K562 (cell line): ENCODE measurements around the gene CBLIF. TPM values are rescaled to one million over a fixed set of nuclear protein-coding genes. Genes with fewer than 3 reads are reported as not detected.

Experiments
- ARID1B ChIP-seq: fragments of 450-650 bp; IDR thresholded peaks from 2 replicates; pipeline ENCODE4 v1.6.1; 2016; ENCODE audit warnings: antibody characterized with exemption, mild to moderate bottlenecking, inconsistent platforms
- CREM ChIP-seq: IDR thresholded peaks from 2 replicates; pipeline ENCODE4 v1.6.1; 2014; ENCODE audit warnings: antibody characterized with exemption, low read depth
- DPF2 ChIP-seq: fragments of 450-650 bp; IDR thresholded peaks from 2 replicates; pipeline ENCODE4 v1.6.1; 2016
- JUN ChIP-seq, 2 experiments: sonication (generic) in 1 of 2; formaldehyde crosslinking in 1 of 2; IDR thresholded peaks; 2 replicates each; pipeline versions ENCODE4 v1.6.1 to v1.8.0; 2012 to 2022; ENCODE audit warnings: borderline replicate concordance in 2 of 2, mild to moderate bottlenecking in 2 of 2, improper control_type of control experiment in 1 of 2, low read depth in 1 of 2, low read length in 1 of 2, missing genetic modification reagents in 1 of 2
- MAFK ChIP-seq: IDR thresholded peaks from 2 replicates; pipeline ENCODE4 v1.6.1; 2011; ENCODE audit warnings: low read length, improper control_type of control experiment
- RBM15 ChIP-seq: fragments of 200-400 bp; formaldehyde crosslinking; IDR thresholded peaks from 2 replicates; pipeline ENCODE4 v1.6.1; 2018; ENCODE audit warnings: mild to moderate bottlenecking, low read length, moderate library complexity; ENCODE audit not compliant: insufficient read depth
- TEAD4 ChIP-seq, 2 experiments: sonication (generic) in 1 of 2; formaldehyde crosslinking in 1 of 2; IDR thresholded peaks; 2 replicates each; pipeline versions ENCODE4 v1.6.1 to v1.8.0; 2012 to 2022; ENCODE audit warnings: borderline replicate concordance in 1 of 2, inconsistent platforms in 1 of 2, low read length in 1 of 2, mild to moderate bottlenecking in 1 of 2, missing genetic modification reagents in 1 of 2
- ZBTB17 ChIP-seq: fragments of 450-650 bp; formaldehyde crosslinking; IDR thresholded peaks from 2 replicates; pipeline ENCODE4 v1.4.0; 2020; ENCODE audit warnings: mild to moderate bottlenecking
- ZBTB8A ChIP-seq: fragments of 450-650 bp; IDR thresholded peaks from 2 replicates; pipeline ENCODE4 v1.6.1; 2018; ENCODE audit warnings: mild to moderate bottlenecking, moderate library complexity; ENCODE audit not compliant: partially characterized antibody
- ZNF707 ChIP-seq: fragments of 250-450 bp; sonication (Bioruptor Pico); conservative IDR thresholded peaks from 2 replicates; pipeline ENCODE4 v1.8.0; 2022; ENCODE audit warnings: inconsistent platforms, mild to moderate bottlenecking, moderate library complexity
- polyA plus RNA-seq, 8 experiments: library from polyadenylated mRNA; depleted of rRNA in 4 of 8; stranded (reverse) in 5 of 8; unstranded in 3 of 8; fragments of >200 nt; fragmentation: Nextera tagmentation in 2 of 8; fragmentation: Illumina TruSeq in 1 of 8; extraction: Ambion mirVana in 2 of 8; extraction: Trizol in 1 of 8; gene quantifications; 2 replicates each; pipeline versions ENCODE4 v1.2.1 to v1.2.3, GENCODE V29; 2011 to 2014; ENCODE audit warnings: inconsistent platforms in 1 of 8, missing spikeins in 1 of 8
- total RNA-seq, 7 experiments: library from RNA; depleted of rRNA in 6 of 7; stranded (reverse); fragments of >200 nt in 6 of 7; fragmentation: Illumina TruSeq in 2 of 7; extraction: Trizol in 2 of 7; gene quantifications; 2 replicates each; pipeline versions ENCODE4 v1.2.1 to v1.2.3, GENCODE V29; 2011 to 2021; ENCODE audit warnings: low replicate concordance in 1 of 7
- TF ChIP-seq, protein P1 (sequence below): sonication (generic); formaldehyde crosslinking; IDR thresholded peaks from 2 replicates; pipeline ENCODE4 v1.8.1; 2023; ENCODE audit warnings: mild to moderate bottlenecking, missing genetic modification reagents
- TF ChIP-seq, protein P2 (sequence below): fragments of 250-450 bp; sonication (Bioruptor Pico); IDR thresholded peaks from 2 replicates; pipeline ENCODE4 v1.5.0; 2021; ENCODE audit warnings: mild to moderate bottlenecking, moderate library complexity
- TF ChIP-seq, protein P3 (sequence below): fragments of 250-450 bp; sonication (Bioruptor Pico); IDR thresholded peaks from 2 replicates; pipeline ENCODE4 v1.5.0; 2021; ENCODE audit warnings: mild to moderate bottlenecking, borderline replicate concordance
- TF ChIP-seq, protein P4 (sequence below): sonication (generic); formaldehyde crosslinking; IDR thresholded peaks from 2 replicates; pipeline ENCODE4 v1.8.0; 2023; ENCODE audit warnings: mild to moderate bottlenecking, missing genetic modification reagents

Gene CBLIF
- total and polyA plus RNA-seq, 9 of the 15 experiments (the other 6 are each of a cell fraction or from before 2014, with no cell fraction given): 0.07 to 0.83 (median 0.54) TPM

DNA sequence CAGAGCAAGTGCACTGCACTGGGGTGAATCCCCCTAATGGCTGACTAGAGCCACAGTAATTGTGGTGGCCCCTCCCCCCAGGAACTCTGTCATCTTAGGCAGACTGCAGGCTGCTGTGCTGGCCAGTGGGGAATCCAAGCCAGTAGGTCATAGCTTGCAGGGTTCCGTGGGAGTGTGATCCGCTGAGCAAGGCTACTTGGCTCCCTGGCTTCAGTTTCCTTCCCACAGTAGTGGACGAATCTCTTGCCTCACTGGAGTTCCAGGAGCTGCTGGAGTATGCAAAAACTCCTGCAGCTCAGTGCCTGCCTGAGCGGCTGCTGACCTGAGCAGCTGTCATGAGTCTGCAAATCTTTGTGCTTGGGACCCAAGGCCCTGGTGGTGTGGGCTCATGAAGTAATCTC lies 46.5 kb upstream of the CBLIF start (continued):
- peak; percentile 38; the same call in 1 of the 2 replicates for TF ChIP-seq ARID1B
- no peak for TF ChIP-seq JUN (IDR thresholded peaks at IDR 0.05; ENCODE audit: borderline replicate concordance, low read depth, low read length)
- no peak for TF ChIP-seq JUN (CRISPR knock-in tag; IDR thresholded peaks at IDR 0.05; ENCODE audit: borderline replicate concordance)
- TF ChIP-seq ZNF707 (CRISPR knock-in tag): no peak
- peak; percentile 31; the same call in 1 of the 2 replicates for TF ChIP-seq MAFK
- TF ChIP-seq, protein P1, sequence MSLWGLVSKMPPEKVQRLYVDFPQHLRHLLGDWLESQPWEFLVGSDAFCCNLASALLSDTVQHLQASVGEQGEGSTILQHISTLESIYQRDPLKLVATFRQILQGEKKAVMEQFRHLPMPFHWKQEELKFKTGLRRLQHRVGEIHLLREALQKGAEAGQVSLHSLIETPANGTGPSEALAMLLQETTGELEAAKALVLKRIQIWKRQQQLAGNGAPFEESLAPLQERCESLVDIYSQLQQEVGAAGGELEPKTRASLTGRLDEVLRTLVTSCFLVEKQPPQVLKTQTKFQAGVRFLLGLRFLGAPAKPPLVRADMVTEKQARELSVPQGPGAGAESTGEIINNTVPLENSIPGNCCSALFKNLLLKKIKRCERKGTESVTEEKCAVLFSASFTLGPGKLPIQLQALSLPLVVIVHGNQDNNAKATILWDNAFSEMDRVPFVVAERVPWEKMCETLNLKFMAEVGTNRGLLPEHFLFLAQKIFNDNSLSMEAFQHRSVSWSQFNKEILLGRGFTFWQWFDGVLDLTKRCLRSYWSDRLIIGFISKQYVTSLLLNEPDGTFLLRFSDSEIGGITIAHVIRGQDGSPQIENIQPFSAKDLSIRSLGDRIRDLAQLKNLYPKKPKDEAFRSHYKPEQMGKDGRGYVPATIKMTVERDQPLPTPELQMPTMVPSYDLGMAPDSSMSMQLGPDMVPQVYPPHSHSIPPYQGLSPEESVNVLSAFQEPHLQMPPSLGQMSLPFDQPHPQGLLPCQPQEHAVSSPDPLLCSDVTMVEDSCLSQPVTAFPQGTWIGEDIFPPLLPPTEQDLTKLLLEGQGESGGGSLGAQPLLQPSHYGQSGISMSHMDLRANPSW (CRISPR knock-in tag): no peak
- TF ChIP-seq ZBTB8A: no peak
- TF ChIP-seq, protein P2, sequence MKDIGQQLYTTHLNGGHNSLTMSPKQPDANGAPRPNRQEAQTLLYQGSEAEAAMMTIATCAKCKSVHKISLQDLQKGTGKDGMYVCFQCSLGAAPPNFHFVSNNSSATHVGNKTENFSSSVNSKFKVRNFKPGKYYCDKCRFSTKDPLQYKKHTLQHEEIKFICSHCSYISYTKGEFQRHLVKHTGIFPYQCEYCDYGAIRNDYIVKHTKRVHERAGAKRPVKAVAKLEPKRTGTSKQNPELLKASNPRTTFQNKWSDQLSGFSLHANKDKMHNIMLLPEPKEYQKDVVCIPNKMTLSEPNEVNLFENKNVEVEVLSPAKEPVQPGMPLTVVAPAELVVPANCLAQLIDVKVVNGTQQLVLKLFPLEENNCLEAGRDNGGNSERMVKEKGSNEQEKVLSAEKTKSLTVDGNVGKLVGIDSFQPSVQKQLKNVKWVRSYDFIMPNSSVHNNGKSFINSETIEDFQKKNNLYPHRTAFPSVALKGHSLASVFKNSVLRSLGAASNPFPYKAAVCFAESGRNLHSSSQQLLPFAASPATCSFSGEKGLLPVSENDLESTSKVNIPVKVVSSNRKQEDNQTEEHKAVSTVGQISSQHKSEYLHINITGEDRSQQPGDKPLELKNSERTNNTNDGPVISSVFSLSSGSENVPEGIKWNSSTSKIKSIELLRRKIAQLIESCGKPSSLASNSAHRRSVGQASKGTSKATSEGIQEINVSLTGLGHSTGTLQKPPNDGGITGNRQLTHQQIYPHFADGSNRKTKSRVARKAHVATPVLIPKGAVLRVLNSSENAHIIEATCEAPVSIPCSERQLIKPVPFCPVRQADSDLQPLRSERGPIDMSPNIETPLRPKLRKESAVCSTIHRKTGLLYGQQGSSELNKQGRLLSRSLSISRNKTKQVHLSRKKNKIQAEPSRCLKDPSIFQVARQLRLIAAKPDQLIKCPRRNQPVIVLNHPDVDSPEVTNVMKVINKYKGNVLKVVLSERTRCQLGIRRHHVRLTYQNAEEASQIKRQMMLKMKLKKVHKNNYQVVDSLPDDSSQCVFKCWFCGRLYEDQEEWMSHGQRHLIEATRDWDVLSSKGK (CRISPR knock-in tag): no peak
- TF ChIP-seq TEAD4 (IDR thresholded peaks at IDR 0.05; ENCODE audit: low read length): 0 out of 2 replicates have a peak, but pooled peaks have one; percentile 8
- TF ChIP-seq TEAD4 (CRISPR knock-in tag; IDR thresholded peaks at IDR 0.05; ENCODE audit: borderline replicate concordance): no peak
- TF ChIP-seq ZBTB17 (CRISPR knock-in tag): no peak
- TF ChIP-seq RBM15: no peak
- TF ChIP-seq DPF2: 0 out of 2 replicates have a peak, but pooled peaks have one; percentile 27
- TF ChIP-seq CREM: peak; percentile 69
- TF ChIP-seq, protein P3, sequence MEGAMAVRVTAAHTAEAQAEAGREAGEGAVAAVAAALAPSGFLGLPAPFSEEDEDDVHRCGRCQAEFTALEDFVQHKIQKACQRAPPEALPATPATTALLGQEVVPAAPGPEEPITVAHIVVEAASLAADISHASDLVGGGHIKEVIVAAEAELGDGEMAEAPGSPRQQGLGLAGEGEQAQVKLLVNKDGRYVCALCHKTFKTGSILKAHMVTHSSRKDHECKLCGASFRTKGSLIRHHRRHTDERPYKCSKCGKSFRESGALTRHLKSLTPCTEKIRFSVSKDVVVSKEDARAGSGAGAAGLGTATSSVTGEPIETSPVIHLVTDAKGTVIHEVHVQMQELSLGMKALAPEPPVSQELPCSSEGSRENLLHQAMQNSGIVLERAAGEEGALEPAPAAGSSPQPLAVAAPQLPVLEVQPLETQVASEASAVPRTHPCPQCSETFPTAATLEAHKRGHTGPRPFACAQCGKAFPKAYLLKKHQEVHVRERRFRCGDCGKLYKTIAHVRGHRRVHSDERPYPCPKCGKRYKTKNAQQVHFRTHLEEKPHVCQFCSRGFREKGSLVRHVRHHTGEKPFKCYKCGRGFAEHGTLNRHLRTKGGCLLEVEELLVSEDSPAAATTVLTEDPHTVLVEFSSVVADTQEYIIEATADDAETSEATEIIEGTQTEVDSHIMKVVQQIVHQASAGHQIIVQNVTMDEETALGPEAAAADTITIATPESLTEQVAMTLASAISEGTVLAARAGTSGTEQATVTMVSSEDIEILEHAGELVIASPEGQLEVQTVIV (CRISPR knock-in tag): no peak
- TF ChIP-seq, protein P4, sequence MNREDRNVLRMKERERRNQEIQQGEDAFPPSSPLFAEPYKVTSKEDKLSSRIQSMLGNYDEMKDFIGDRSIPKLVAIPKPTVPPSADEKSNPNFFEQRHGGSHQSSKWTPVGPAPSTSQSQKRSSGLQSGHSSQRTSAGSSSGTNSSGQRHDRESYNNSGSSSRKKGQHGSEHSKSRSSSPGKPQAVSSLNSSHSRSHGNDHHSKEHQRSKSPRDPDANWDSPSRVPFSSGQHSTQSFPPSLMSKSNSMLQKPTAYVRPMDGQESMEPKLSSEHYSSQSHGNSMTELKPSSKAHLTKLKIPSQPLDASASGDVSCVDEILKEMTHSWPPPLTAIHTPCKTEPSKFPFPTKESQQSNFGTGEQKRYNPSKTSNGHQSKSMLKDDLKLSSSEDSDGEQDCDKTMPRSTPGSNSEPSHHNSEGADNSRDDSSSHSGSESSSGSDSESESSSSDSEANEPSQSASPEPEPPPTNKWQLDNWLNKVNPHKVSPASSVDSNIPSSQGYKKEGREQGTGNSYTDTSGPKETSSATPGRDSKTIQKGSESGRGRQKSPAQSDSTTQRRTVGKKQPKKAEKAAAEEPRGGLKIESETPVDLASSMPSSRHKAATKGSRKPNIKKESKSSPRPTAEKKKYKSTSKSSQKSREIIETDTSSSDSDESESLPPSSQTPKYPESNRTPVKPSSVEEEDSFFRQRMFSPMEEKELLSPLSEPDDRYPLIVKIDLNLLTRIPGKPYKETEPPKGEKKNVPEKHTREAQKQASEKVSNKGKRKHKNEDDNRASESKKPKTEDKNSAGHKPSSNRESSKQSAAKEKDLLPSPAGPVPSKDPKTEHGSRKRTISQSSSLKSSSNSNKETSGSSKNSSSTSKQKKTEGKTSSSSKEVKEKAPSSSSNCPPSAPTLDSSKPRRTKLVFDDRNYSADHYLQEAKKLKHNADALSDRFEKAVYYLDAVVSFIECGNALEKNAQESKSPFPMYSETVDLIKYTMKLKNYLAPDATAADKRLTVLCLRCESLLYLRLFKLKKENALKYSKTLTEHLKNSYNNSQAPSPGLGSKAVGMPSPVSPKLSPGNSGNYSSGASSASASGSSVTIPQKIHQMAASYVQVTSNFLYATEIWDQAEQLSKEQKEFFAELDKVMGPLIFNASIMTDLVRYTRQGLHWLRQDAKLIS: no peak
